ENCODE results near the gene LMCD1. TPM values are rescaled to one million over a fixed set of nuclear protein-coding genes. Genes with fewer than 3 reads are reported as not detected.

The LMCD1 gene
- total RNA-seq, 1 donor from 2014 or later: 13.4 TPM

GRCh38 chr3:8482960-8483665 is 18.5 kb upstream of the LMCD1 start:
- no peak for DNase-seq (ENCODE audit: extremely low read depth, low read depth, low spot score)

GRCh38 chr3:8484409-8485140 is 17.0 kb upstream of the LMCD1 start:
- DNase-seq (ENCODE audit: extremely low read depth, low read depth, low spot score): no peak

- no peak for DNase-seq (ENCODE audit: extremely low read depth, low read depth, low spot score)
Observed at GRCh38 chr3:8485141-8485870, 16.3 kb upstream of the LMCD1 start.

- no peak for DNase-seq (ENCODE audit: extremely low read depth, low read depth, low spot score)
Observed at GRCh38 chr3:8485943-8486342, 15.7 kb upstream of the LMCD1 start.

GRCh38 chr3:8486434-8486833 is 15.2 kb upstream of the LMCD1 start:
- no peak for DNase-seq (ENCODE audit: extremely low read depth, low read depth, low spot score)

GRCh38 chr3:8486936-8487335 is 14.7 kb upstream of the LMCD1 start:
- no peak for DNase-seq (ENCODE audit: extremely low read depth, low read depth, low spot score)

GRCh38 chr3:8488411-8488810 is 13.2 kb upstream of the LMCD1 start:
- no peak for DNase-seq (ENCODE audit: extremely low read depth, low read depth, low spot score)

GRCh38 chr3:8488877-8489276 is 12.7 kb upstream of the LMCD1 start:
- DNase-seq (ENCODE audit: extremely low read depth, low read depth, low spot score): no peak

- DNase-seq (ENCODE audit: extremely low read depth, low read depth, low spot score): no peak
Observed at GRCh38 chr3:8489278-8489792, 12.3 kb upstream of the LMCD1 start.

GRCh38 chr3:8490079-8490552 is 11.5 kb upstream of the LMCD1 start:
- no peak for DNase-seq (ENCODE audit: extremely low read depth, low read depth, low spot score)

GRCh38 chr3:8491271-8492144 is 10.1 kb upstream of the LMCD1 start:
- DNase-seq (ENCODE audit: extremely low read depth, low read depth, low spot score): no peak

- DNase-seq (ENCODE audit: extremely low read depth, low read depth, low spot score): no peak
Observed at GRCh38 chr3:8492744-8493511, 8.7 kb upstream of the LMCD1 start.

GRCh38 chr3:8493744-8494143 is 7.9 kb upstream of the LMCD1 start:
- DNase-seq (ENCODE audit: extremely low read depth, low read depth, low spot score): no peak

GRCh38 chr3:8494327-8494726 is 7.3 kb upstream of the LMCD1 start:
- DNase-seq (ENCODE audit: extremely low read depth, low read depth, low spot score): no peak

- no peak for DNase-seq (ENCODE audit: extremely low read depth, low read depth, low spot score)
Observed at GRCh38 chr3:8497582-8497981, 4.0 kb upstream of the LMCD1 start.

- DNase-seq (ENCODE audit: extremely low read depth, low read depth, low spot score): no peak
Observed at GRCh38 chr3:8499181-8499611, 2.4 kb upstream of the LMCD1 start.

GRCh38 chr3:8500319-8500988 is 1.2 kb upstream of the LMCD1 start:
- DNase-seq (ENCODE audit: extremely low read depth, low read depth, low spot score): no peak

- DNase-seq (ENCODE audit: extremely low read depth, low read depth, low spot score): no peak
Observed at GRCh38 chr3:8500989-8501370, 643 bp upstream of the LMCD1 start.

- DNase-seq (ENCODE audit: extremely low read depth, low read depth, low spot score): no peak
Observed at GRCh38 chr3:8503461-8503860, 1.8 kb downstream of the LMCD1 start.

Data from glomerular endothelial cell (primary cell).